Upper lobe of right lung (tissue), 1 donor: ENCODE measurements around the gene ARNT2. TPM values are rescaled to one million over a fixed set of nuclear protein-coding genes. Genes with fewer than 3 reads are reported as not detected.
"Not testable (repeated sequence)": the region's sequence is repeated elsewhere in the genome, so short reads cannot be mapped to it uniquely, and the experiment has no call there.

Experiments used
- ATAC-seq: fragments of 200-7000 bp; cut with Tn5 transposase; one replicate; pipeline ENCODE4 v1.9.1; 2020; ENCODE audit warnings: mild to moderate bottlenecking, moderate library complexity
- DNase-seq: peaks from one replicate; pipeline ENCODE4 v3.0.0-alpha.2; 2020
- H3K27ac ChIP-seq: fragments of 200-600 bp; one replicate; pipeline ENCODE4 v1.8.0; 2022
- H3K27me3 ChIP-seq: fragments of 200-600 bp; one replicate; pipeline ENCODE4 v1.8.0; 2022; ENCODE audit warnings: mild to moderate bottlenecking
- H3K36me3 ChIP-seq: fragments of 200-600 bp; one replicate; pipeline ENCODE4 v1.8.0; 2022
- H3K4me1 ChIP-seq: fragments of 200-600 bp; one replicate; pipeline ENCODE4 v1.8.0; 2022
- H3K4me3 ChIP-seq: fragments of 200-600 bp; one replicate; pipeline ENCODE4 v1.8.0; 2022; ENCODE audit warnings: mild to moderate bottlenecking
- H3K9me3 ChIP-seq: fragments of 200-600 bp; one replicate; pipeline ENCODE4 v1.8.0; 2022
- CTCF ChIP-seq: fragments of 200-600 bp; IDR thresholded peaks from one replicate; pipeline ENCODE4 v1.8.0; 2022; ENCODE audit warnings: antibody characterized with exemption
- intact Hi-C: fragments of 100-400 bp; cut with DNase I; formaldehyde crosslinking; loops from one replicate; pipeline ENCODE4 v1.11.0; 2022
- microRNA-seq: library from miRNA; unstranded; fragments of <30 nt; microRNA quantifications from one replicate; pipeline ENCODE4 v1.2.0, GENCODE V29; 2020; ENCODE audit warnings: borderline microRNAs expressed
- total RNA-seq: library from RNA; stranded (reverse); fragmentation: NEBNext Ultra II Directional; extraction: Animal tissue kit (Norgen Biotek cat#: 25700); gene quantifications from one replicate; pipeline ENCODE4 v1.2.1, GENCODE V29; 2021
- donor health status: DM: no; HTN: yes; CAD: no; lungs with severe emphysema.

ARNT2 gene
- total RNA-seq, 1 donor from 2014 or later, result 12.9 TPM

DNA sequence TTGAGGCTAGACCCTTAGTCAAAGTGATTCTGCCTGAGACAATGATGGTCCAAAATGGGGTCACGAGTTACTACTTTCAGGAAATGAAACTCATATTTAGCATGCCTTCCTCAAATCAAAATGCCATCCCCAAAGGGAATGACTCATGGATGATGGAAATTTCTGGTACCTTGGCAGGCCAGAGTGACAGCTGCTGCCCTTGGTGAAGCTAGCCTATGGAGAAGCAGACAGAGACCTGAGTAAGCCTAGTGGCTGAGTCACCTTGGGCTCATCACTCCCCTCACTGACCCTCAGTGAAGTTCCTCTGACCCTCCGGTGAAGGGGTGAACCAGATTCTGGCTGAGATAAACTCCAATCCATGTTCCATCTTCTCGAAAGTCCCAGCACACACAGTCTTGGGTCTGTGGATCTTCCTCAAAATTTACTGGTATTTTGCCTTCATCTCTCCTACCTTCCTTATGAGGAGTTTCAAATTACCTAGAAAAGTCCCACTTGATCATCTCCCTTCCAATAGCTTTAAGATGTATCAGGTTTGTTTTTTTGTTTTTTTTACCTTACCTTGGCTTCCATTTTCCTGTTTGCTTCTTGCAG lies 236.4 kb downstream of the ARNT2 start:
- Histone ChIP-seq H3K27me3 (no peaks in the 10 kb centered on the region), H3K4me1 (peaks cover 3% of the 10 kb centered on the region), H3K9me3 (peaks cover 8% of the 10 kb centered on the region), H3K36me3 (no peaks in the 10 kb centered on the region), H3K4me3 (no peak overlapping the region), H3K27ac (no peak overlapping the region)
- no peak for TF ChIP-seq CTCF
- DNase-seq (no peak), ATAC-seq (no peak)
- intact Hi-C loops, result no loop called here

- TF ChIP-seq CTCF, result no peak
- DNase-seq (no peak), ATAC-seq (no peak)
- Histone ChIP-seq H3K4me1 (peaks cover 3% of the 10 kb centered on the region), H3K4me3 (no peak overlapping the region), H3K36me3 (no peaks in the 10 kb centered on the region), H3K9me3 (peaks cover 8% of the 10 kb centered on the region), H3K27ac (no peak overlapping the region), H3K27me3 (no peaks in the 10 kb centered on the region)
- intact Hi-C loops, result no loop called here
Measured at GRCh38 chr15:80641384-80641783, 237.2 kb downstream of the ARNT2 start.

- Histone ChIP-seq H3K27me3 (no peaks in the 10 kb centered on the region), H3K4me3 (no peak overlapping the region), H3K27ac (no peak overlapping the region), H3K9me3 (peaks cover 8% of the 10 kb centered on the region), H3K4me1 (no peaks in the 10 kb centered on the region), H3K36me3 (no peaks in the 10 kb centered on the region)
- intact Hi-C loops, result no loop called here
- TF ChIP-seq CTCF, result no peak
- ATAC-seq (peak; percentile 47), DNase-seq (no peak)
Measured at GRCh38 chr15:80643431-80643951, 239.3 kb downstream of the ARNT2 start.

- Histone ChIP-seq H3K27me3 (no peaks in the 10 kb centered on the region), H3K36me3 (no peaks in the 10 kb centered on the region), H3K4me3 (no peak overlapping the region), H3K27ac (no peak overlapping the region), H3K4me1 (no peaks in the 10 kb centered on the region), H3K9me3 (peaks cover 7% of the 10 kb centered on the region)
- ATAC-seq (no peak), DNase-seq (no peak)
- intact Hi-C loops, result no loop called here
- TF ChIP-seq CTCF, result no peak
Measured at GRCh38 chr15:80645494-80646065, 241.4 kb downstream of the ARNT2 start.

GRCh38 chr15:80647424-80647823 lies 243.2 kb downstream of the ARNT2 start:
- ATAC-seq, result not testable (repeated sequence)

More at GRCh38 chr15:80647424-80647823, 243.2 kb downstream of the ARNT2 start:
- intact Hi-C loops, H3K4me1 ChIP-seq, H3K36me3 ChIP-seq, H3K27ac ChIP-seq, H3K4me3 ChIP-seq, DNase-seq, H3K27me3 ChIP-seq: not testable (repeated sequence)
- peaks cover 12% of the 10 kb centered on the region for H3K9me3 ChIP-seq

Small RNA genes within 50 kb of the gene (microRNA-seq; reads per million reads assigned to microRNA genes)
- not detected for gene MIR5572

Other genes with a start within 250 kb of the ARNT2 start
- 1.9 TPM for gene CTXND1, start 152.2 kb upstream of the ARNT2 start, total RNA-seq